ENCODE measurements around the gene KCNK4. TPM values are rescaled to one million over a fixed set of nuclear protein-coding genes. Genes with fewer than 3 reads are reported as not detected.

Gene KCNK4
- polyA plus RNA-seq, 2 of the 4 experiments (the other 2 are of a cell fraction), result 0.12 TPM; not detected in 1

DNA sequence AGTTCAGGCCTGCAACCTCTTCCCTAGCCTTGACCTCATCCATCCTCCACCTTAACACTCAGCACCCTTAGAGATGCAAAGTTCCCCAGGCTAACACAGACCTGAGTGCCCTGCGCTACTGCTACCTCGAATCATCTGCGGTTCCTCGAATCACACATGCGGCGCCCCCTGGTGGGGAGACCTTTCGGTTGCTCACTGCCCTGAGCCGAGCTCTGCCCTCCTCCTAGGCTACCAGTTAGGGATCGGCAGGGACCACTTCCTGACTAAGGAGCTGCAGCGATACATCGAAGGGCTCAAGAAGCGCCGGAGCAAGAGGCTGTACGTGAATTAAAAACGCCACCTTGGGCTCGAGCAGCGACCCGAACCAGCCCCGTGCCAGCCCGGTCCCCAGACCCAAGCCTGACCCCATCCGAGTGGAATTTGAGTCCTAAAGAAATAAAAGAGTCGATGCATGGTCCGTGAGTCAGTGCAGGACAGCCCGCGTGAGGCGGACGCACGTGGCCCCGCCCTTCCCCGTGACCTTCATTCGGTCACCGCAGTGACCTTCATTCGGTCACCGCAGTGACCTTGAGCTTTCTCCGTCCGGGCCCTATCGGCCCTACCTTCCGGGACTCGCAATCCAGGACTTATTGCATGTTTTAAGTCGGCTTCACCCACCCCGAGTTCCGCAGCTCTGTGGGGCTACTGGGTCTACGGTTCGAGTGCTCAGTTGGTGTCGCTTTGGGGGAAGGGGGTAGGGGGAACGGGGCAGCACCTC, 13.4 kb downstream of the KCNK4 start:
- Histone ChIP-seq H3K4me2 (peak overlapping the region; percentile 73), H3K9me3 (no peaks in the 10 kb centered on the region), H3K27ac (peak overlapping the region; percentile 79 to 92), H3K4me3 (peak overlapping the region; percentile 53), H3K4me1 (peaks cover 20% of the 10 kb centered on the region)
- POLR2A ChIA-PET, result interaction anchor here (0.6 to 2.8 kb wide), 17 partner anchors 13 to 119 kb away, joined by 3 to 34 read pairs (median 4); partner anchors contain the start of genes BAD, GPR137, NUDT22 and PPP1R14B
- CTCF ChIA-PET, result interaction anchor here (0.7 to 20.7 kb wide), 24 partner anchors 9 to 477 kb away, joined by 3 to 996 read pairs (median 6); partner anchors contain the start of genes BAD, CCDC88B, DNAJC4 and FERMT3
- WGBS (ENCODE audit: missing lambda C conversion rate), result under 1% methylated on average over 42 of the region's 46 CpGs
- TF ChIP-seq, protein P1, sequence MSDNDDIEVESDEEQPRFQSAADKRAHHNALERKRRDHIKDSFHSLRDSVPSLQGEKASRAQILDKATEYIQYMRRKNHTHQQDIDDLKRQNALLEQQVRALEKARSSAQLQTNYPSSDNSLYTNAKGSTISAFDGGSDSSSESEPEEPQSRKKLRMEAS (IDR thresholded peaks at IDR 0.05), result peak; percentile 87
- TF ChIP-seq CBX8 (IDR thresholded peaks at IDR 0.05), result no peak
- TF ChIP-seq, protein P2, sequence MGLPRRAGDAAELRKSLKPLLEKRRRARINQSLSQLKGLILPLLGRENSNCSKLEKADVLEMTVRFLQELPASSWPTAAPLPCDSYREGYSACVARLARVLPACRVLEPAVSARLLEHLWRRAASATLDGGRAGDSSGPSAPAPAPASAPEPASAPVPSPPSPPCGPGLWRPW (IDR thresholded peaks at IDR 0.05), result no peak
- TF ChIP-seq PHF8 (IDR thresholded peaks at IDR 0.05; ENCODE audit: borderline replicate concordance, low read depth), result peak; percentile 33; the same call in 1 of the 2 replicates
- peak; percentile 53 to 56 for TF ChIP-seq RAD21 (conservative IDR thresholded peaks at IDR 0.05 in 1 of 2, IDR thresholded peaks at IDR 0.05 in 1 of 2)
- peak; percentile 67; the same call in 2 of the 3 replicates for TF ChIP-seq SMC3 (IDR thresholded peaks at IDR 0.05)
- TF ChIP-seq, protein P3, sequence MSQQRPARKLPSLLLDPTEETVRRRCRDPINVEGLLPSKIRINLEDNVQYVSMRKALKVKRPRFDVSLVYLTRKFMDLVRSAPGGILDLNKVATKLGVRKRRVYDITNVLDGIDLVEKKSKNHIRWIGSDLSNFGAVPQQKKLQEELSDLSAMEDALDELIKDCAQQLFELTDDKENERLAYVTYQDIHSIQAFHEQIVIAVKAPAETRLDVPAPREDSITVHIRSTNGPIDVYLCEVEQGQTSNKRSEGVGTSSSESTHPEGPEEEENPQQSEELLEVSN (IDR thresholded peaks at IDR 0.05; ENCODE audit: borderline replicate concordance, low read depth), result 0 out of 2 replicates have a peak, but pooled peaks have one; percentile 57
- TF ChIP-seq ZFP36 (IDR thresholded peaks at IDR 0.05; ENCODE audit: borderline replicate concordance, partially characterized antibody), result no peak
- TF ChIP-seq RFX5 (IDR thresholded peaks at IDR 0.05), result no peak
- 0 out of 2 replicates have a peak, but pooled peaks have one; percentile 25 for TF ChIP-seq MYC (IDR thresholded peaks at IDR 0.05; ENCODE audit: borderline replicate concordance, low read length)
- TF ChIP-seq POLR2A (IDR thresholded peaks at IDR 0.05; ENCODE audit: low read length), result peak; percentile 42; the same call in 1 of the 2 replicates
- no peak for TF ChIP-seq ZNF302 (CRISPR knock-in tag; IDR thresholded peaks at IDR 0.05)
- no peak for TF ChIP-seq CHD4 (IDR thresholded peaks at IDR 0.05; ENCODE audit: borderline replicate concordance)
- peak; percentile 62 for TF ChIP-seq NPAS2 (CRISPR knock-in tag; IDR thresholded peaks at IDR 0.05; ENCODE audit: borderline replicate concordance)
- TF ChIP-seq, protein P4, sequence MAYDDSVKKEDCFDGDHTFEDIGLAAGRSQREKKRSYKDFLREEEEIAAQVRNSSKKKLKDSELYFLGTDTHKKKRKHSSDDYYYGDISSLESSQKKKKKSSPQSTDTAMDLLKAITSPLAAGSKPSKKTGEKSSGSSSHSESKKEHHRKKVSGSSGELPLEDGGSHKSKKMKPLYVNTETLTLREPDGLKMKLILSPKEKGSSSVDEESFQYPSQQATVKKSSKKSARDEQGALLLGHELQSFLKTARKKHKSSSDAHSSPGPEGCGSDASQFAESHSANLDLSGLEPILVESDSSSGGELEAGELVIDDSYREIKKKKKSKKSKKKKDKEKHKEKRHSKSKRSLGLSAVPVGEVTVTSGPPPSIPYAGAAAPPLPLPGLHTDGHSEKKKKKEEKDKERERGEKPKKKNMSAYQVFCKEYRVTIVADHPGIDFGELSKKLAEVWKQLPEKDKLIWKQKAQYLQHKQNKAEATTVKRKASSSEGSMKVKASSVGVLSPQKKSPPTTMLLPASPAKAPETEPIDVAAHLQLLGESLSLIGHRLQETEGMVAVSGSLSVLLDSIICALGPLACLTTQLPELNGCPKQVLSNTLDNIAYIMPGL (CRISPR knock-in tag; IDR thresholded peaks at IDR 0.05; ENCODE audit: borderline replicate concordance), result no peak
- TF ChIP-seq, protein P5, sequence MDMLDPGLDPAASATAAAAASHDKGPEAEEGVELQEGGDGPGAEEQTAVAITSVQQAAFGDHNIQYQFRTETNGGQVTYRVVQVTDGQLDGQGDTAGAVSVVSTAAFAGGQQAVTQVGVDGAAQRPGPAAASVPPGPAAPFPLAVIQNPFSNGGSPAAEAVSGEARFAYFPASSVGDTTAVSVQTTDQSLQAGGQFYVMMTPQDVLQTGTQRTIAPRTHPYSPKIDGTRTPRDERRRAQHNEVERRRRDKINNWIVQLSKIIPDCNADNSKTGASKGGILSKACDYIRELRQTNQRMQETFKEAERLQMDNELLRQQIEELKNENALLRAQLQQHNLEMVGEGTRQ (IDR thresholded peaks at IDR 0.05), result peak; percentile 67
- TF ChIP-seq KDM1A (IDR thresholded peaks at IDR 0.05; ENCODE audit: low read depth), result no peak
- TF ChIP-seq, protein P6, sequence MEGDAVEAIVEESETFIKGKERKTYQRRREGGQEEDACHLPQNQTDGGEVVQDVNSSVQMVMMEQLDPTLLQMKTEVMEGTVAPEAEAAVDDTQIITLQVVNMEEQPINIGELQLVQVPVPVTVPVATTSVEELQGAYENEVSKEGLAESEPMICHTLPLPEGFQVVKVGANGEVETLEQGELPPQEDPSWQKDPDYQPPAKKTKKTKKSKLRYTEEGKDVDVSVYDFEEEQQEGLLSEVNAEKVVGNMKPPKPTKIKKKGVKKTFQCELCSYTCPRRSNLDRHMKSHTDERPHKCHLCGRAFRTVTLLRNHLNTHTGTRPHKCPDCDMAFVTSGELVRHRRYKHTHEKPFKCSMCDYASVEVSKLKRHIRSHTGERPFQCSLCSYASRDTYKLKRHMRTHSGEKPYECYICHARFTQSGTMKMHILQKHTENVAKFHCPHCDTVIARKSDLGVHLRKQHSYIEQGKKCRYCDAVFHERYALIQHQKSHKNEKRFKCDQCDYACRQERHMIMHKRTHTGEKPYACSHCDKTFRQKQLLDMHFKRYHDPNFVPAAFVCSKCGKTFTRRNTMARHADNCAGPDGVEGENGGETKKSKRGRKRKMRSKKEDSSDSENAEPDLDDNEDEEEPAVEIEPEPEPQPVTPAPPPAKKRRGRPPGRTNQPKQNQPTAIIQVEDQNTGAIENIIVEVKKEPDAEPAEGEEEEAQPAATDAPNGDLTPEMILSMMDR (IDR thresholded peaks at IDR 0.05), result peak; percentile 88
- TF ChIP-seq, protein P7, sequence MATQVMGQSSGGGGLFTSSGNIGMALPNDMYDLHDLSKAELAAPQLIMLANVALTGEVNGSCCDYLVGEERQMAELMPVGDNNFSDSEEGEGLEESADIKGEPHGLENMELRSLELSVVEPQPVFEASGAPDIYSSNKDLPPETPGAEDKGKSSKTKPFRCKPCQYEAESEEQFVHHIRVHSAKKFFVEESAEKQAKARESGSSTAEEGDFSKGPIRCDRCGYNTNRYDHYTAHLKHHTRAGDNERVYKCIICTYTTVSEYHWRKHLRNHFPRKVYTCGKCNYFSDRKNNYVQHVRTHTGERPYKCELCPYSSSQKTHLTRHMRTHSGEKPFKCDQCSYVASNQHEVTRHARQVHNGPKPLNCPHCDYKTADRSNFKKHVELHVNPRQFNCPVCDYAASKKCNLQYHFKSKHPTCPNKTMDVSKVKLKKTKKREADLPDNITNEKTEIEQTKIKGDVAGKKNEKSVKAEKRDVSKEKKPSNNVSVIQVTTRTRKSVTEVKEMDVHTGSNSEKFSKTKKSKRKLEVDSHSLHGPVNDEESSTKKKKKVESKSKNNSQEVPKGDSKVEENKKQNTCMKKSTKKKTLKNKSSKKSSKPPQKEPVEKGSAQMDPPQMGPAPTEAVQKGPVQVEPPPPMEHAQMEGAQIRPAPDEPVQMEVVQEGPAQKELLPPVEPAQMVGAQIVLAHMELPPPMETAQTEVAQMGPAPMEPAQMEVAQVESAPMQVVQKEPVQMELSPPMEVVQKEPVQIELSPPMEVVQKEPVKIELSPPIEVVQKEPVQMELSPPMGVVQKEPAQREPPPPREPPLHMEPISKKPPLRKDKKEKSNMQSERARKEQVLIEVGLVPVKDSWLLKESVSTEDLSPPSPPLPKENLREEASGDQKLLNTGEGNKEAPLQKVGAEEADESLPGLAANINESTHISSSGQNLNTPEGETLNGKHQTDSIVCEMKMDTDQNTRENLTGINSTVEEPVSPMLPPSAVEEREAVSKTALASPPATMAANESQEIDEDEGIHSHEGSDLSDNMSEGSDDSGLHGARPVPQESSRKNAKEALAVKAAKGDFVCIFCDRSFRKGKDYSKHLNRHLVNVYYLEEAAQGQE (IDR thresholded peaks at IDR 0.05), result no peak
- TF ChIP-seq BHLHE40 (IDR thresholded peaks at IDR 0.05; ENCODE audit: low read depth, low read length), result peak; percentile 55; the same call in 1 of the 2 replicates
- TF ChIP-seq ESRRA (IDR thresholded peaks at IDR 0.05; ENCODE audit: borderline replicate concordance, low read length), result peak; percentile 100
- TF ChIP-seq EHF (CRISPR knock-in tag; IDR thresholded peaks at IDR 0.05), result no peak
- TF ChIP-seq, protein P8, sequence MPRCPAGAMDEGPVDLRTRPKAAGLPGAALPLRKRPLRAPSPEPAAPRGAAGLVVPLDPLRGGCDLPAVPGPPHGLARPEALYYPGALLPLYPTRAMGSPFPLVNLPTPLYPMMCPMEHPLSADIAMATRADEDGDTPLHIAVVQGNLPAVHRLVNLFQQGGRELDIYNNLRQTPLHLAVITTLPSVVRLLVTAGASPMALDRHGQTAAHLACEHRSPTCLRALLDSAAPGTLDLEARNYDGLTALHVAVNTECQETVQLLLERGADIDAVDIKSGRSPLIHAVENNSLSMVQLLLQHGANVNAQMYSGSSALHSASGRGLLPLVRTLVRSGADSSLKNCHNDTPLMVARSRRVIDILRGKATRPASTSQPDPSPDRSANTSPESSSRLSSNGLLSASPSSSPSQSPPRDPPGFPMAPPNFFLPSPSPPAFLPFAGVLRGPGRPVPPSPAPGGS (IDR thresholded peaks at IDR 0.05), result no peak
- TF ChIP-seq FOSL2 (IDR thresholded peaks at IDR 0.05), result no peak
- peak; percentile 30; the same call in 1 of the 2 replicates for TF ChIP-seq FOSL2 (CRISPR knock-in tag; IDR thresholded peaks at IDR 0.05)
- TF ChIP-seq CEBPB (IDR thresholded peaks at IDR 0.05), result no peak
- TF ChIP-seq JUN (IDR thresholded peaks at IDR 0.05), result 0 out of 5 replicates have a peak, but pooled peaks have one; percentile 35 to 55
- DNase-seq (ENCODE audit: low read depth in 1 of 2, low spot score in 1 of 2) (peak; percentile 94 to 96), ATAC-seq (peak; percentile 59 to 80), FAIRE-seq (no peak)

Measured in A549 (cell line).